HL-60/S4 treated with retinoic acid at 250 ng/mL for 4 days and 3 days (cell line): ENCODE measurements around the gene KCNQ1OT1.

Source experiments
- in situ Hi-C: fragments of 300-500 bp; cut with MboI; formaldehyde crosslinking; loops from 2 replicates; pipeline ENCODE4 v1.7.0; 2022; ENCODE audit warnings: low sequenced_read_pairs

The KCNQ1OT1 gene

GRCh38 chr11:2561696-2562581, 137.9 kb downstream of the KCNQ1OT1 start:
- in situ Hi-C loops, result no loop called here

GRCh38 chr11:2559527-2560311, 140.1 kb downstream of the KCNQ1OT1 start:
- in situ Hi-C loops, result no loop called here

GRCh38 chr11:2558861-2559526, 140.8 kb downstream of the KCNQ1OT1 start:
- in situ Hi-C loops, result no loop called here

- in situ Hi-C loops, result no loop called here
These were observed 141.4 kb downstream of the KCNQ1OT1 start for GRCh38 chr11:2558397-2558796.
